ENCODE measurements around the gene ELK4. TPM values are rescaled to one million over a fixed set of nuclear protein-coding genes. Genes with fewer than 3 reads are reported as not detected.

ELK4 gene
- total and polyA plus RNA-seq, 2 experiments from 2014 or later, result 5.1 to 19.7 TPM

DNA sequence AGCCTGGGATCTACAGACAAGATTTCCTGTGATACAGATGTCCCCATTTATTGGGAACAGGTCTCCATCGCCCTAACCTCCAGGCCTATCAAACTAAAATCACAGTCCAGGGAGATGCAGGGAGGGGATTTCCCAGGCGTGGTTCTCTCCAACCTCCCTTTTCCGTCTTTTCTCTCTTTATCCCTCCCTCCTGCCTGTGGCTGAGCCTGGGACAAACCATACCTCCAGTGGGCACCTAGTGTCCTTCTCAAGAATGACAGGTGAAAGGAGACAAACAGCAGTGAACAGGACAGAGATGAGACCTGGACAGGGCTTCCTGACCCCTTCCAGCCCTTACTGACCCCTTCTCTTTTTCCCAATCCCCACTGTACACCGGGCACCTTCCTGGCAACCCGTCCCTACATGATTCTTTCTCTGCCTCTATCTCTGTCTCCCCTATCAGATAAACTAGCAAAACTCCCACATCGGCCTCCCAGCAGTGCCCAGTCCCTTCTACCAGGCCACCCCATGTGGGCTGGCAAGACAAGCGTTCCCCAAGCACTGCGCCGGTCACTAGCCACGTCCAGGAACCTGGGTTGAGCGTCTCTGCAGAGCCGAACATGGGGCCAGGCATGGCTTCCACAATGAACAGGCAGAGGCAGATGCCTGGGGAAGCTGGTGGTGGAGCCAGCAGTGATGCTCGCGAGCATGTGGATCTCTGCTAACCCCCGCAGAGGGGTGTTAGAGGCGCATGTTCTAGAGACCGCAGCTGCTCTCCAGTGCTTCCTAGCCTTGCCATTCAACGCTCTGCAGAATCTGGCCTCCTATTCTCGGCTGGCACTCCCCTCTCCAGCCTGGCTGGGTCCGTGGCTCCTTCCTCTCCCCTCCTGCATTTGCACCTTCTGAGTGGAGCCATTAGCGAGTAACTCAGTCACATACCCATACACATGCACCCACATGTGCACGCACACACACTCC, 54.7 kb downstream of the ELK4 start:
- peaks cover 7% of the 10 kb centered on the region; the same call in 1 of the 2 replicates for H3K27me3 ChIP-seq (ENCODE audit: insufficient read depth)
- Mint-ChIP-seq H3K4me3 (no peak overlapping the region), H3K36me3 (ENCODE audit: low read depth) (no peaks in the 10 kb centered on the region), H3K27ac (no peak overlapping the region), H3K27me3 (ENCODE audit: insufficient read depth, low read depth, poor library complexity) (peaks cover 18% of the 10 kb centered on the region), H3K4me1 (peaks cover 18% of the 10 kb centered on the region), H3K9me3 (no peaks in the 10 kb centered on the region)
- no peak overlapping the region for H2AFZ ChIP-seq
- H3K36me3 ChIP-seq (ENCODE audit: insufficient read depth), result no peaks in the 10 kb centered on the region
- no peaks in the 10 kb centered on the region for H4K20me1 ChIP-seq (replicated peaks; ENCODE audit: insufficient read depth)
- H3K4me3 ChIP-seq, result no peak overlapping the region
- ATAC-seq (peak; percentile 33; the same call in 2 of the 3 replicates), DNase-seq (ENCODE audit: low spot score) (peak; percentile 13)
- H3F3A ChIP-seq (replicated peaks; ENCODE audit: low read depth), result no peaks in the 10 kb centered on the region
- no peak overlapping the region for H3K27ac ChIP-seq (ENCODE audit: low read depth)
- no peaks in the 10 kb centered on the region for H3K9me2 ChIP-seq (ENCODE audit: insufficient read depth)
- H3K4me1 ChIP-seq (ENCODE audit: insufficient read depth), result no peaks in the 10 kb centered on the region
- TF ChIP-seq, protein P1, sequence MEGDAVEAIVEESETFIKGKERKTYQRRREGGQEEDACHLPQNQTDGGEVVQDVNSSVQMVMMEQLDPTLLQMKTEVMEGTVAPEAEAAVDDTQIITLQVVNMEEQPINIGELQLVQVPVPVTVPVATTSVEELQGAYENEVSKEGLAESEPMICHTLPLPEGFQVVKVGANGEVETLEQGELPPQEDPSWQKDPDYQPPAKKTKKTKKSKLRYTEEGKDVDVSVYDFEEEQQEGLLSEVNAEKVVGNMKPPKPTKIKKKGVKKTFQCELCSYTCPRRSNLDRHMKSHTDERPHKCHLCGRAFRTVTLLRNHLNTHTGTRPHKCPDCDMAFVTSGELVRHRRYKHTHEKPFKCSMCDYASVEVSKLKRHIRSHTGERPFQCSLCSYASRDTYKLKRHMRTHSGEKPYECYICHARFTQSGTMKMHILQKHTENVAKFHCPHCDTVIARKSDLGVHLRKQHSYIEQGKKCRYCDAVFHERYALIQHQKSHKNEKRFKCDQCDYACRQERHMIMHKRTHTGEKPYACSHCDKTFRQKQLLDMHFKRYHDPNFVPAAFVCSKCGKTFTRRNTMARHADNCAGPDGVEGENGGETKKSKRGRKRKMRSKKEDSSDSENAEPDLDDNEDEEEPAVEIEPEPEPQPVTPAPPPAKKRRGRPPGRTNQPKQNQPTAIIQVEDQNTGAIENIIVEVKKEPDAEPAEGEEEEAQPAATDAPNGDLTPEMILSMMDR (conservative IDR thresholded peaks at IDR 0.05; ENCODE audit: low read depth in 2 of 2), result no peak
- TF ChIP-seq STAT1 (IDR thresholded peaks at IDR 0.05; ENCODE audit: unreplicated experiment), result no peak
- TF ChIP-seq, protein P2, sequence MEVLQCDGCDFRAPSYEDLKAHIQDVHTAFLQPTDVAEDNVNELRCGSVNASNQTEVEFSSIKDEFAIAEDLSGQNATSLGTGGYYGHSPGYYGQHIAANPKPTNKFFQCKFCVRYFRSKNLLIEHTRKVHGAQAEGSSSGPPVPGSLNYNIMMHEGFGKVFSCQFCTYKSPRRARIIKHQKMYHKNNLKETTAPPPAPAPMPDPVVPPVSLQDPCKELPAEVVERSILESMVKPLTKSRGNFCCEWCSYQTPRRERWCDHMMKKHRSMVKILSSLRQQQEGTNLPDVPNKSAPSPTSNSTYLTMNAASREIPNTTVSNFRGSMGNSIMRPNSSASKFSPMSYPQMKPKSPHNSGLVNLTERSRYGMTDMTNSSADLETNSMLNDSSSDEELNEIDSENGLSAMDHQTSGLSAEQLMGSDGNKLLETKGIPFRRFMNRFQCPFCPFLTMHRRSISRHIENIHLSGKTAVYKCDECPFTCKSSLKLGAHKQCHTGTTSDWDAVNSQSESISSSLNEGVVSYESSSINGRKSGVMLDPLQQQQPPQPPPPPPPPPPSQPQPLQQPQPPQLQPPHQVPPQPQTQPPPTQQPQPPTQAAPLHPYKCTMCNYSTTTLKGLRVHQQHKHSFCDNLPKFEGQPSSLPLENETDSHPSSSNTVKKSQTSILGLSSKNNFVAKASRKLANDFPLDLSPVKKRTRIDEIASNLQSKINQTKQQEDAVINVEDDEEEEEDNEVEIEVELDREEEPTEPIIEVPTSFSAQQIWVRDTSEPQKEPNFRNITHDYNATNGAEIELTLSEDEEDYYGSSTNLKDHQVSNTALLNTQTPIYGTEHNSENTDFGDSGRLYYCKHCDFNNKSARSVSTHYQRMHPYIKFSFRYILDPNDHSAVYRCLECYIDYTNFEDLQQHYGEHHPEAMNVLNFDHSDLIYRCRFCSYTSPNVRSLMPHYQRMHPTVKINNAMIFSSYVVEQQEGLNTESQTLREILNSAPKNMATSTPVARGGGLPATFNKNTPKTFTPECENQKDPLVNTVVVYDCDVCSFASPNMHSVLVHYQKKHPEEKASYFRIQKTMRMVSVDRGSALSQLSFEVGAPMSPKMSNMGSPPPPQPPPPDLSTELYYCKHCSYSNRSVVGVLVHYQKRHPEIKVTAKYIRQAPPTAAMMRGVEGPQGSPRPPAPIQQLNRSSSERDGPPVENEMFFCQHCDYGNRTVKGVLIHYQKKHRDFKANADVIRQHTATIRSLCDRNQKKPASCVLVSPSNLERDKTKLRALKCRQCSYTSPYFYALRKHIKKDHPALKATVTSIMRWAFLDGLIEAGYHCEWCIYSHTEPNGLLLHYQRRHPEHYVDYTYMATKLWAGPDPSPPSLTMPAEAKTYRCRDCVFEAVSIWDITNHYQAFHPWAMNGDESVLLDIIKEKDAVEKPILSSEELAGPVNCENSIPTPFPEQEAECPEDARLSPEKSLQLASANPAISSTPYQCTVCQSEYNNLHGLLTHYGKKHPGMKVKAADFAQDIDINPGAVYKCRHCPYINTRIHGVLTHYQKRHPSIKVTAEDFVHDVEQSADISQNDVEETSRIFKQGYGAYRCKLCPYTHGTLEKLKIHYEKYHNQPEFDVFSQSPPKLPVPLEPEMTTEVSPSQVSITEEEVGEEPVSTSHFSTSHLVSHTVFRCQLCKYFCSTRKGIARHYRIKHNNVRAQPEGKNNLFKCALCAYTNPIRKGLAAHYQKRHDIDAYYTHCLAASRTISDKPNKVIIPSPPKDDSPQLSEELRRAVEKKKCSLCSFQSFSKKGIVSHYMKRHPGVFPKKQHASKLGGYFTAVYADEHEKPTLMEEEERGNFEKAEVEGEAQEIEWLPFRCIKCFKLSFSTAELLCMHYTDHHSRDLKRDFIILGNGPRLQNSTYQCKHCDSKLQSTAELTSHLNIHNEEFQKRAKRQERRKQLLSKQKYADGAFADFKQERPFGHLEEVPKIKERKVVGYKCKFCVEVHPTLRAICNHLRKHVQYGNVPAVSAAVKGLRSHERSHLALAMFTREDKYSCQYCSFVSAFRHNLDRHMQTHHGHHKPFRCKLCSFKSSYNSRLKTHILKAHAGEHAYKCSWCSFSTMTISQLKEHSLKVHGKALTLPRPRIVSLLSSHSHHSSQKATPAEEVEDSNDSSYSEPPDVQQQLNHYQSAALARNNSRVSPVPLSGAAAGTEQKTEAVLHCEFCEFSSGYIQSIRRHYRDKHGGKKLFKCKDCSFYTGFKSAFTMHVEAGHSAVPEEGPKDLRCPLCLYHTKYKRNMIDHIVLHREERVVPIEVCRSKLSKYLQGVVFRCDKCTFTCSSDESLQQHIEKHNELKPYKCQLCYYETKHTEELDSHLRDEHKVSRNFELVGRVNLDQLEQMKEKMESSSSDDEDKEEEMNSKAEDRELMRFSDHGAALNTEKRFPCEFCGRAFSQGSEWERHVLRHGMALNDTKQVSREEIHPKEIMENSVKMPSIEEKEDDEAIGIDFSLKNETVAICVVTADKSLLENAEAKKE (CRISPR knock-in tag; IDR thresholded peaks at IDR 0.05), result no peak
- TF ChIP-seq EZH2 (IDR thresholded peaks at IDR 0.05; ENCODE audit: low read depth, unreplicated experiment), result no peak
- TF ChIP-seq ZNF331 (CRISPR knock-in tag; IDR thresholded peaks at IDR 0.05; ENCODE audit: low read depth), result no peak
- TF ChIP-seq JUNB (IDR thresholded peaks at IDR 0.05; ENCODE audit: unreplicated experiment), result no peak
- no peak for TF ChIP-seq ZNF114 (CRISPR knock-in tag; IDR thresholded peaks at IDR 0.05)
- TF ChIP-seq, protein P3, sequence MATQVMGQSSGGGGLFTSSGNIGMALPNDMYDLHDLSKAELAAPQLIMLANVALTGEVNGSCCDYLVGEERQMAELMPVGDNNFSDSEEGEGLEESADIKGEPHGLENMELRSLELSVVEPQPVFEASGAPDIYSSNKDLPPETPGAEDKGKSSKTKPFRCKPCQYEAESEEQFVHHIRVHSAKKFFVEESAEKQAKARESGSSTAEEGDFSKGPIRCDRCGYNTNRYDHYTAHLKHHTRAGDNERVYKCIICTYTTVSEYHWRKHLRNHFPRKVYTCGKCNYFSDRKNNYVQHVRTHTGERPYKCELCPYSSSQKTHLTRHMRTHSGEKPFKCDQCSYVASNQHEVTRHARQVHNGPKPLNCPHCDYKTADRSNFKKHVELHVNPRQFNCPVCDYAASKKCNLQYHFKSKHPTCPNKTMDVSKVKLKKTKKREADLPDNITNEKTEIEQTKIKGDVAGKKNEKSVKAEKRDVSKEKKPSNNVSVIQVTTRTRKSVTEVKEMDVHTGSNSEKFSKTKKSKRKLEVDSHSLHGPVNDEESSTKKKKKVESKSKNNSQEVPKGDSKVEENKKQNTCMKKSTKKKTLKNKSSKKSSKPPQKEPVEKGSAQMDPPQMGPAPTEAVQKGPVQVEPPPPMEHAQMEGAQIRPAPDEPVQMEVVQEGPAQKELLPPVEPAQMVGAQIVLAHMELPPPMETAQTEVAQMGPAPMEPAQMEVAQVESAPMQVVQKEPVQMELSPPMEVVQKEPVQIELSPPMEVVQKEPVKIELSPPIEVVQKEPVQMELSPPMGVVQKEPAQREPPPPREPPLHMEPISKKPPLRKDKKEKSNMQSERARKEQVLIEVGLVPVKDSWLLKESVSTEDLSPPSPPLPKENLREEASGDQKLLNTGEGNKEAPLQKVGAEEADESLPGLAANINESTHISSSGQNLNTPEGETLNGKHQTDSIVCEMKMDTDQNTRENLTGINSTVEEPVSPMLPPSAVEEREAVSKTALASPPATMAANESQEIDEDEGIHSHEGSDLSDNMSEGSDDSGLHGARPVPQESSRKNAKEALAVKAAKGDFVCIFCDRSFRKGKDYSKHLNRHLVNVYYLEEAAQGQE (IDR thresholded peaks at IDR 0.05; ENCODE audit: unreplicated experiment), result no peak
- no peak for TF ChIP-seq EZH2phosphoT487 (IDR thresholded peaks at IDR 0.05; ENCODE audit: unreplicated experiment)
- TF ChIP-seq POLR2AphosphoS5 (IDR thresholded peaks at IDR 0.05; ENCODE audit: low read depth), result no peak
- TF ChIP-seq, protein P4, sequence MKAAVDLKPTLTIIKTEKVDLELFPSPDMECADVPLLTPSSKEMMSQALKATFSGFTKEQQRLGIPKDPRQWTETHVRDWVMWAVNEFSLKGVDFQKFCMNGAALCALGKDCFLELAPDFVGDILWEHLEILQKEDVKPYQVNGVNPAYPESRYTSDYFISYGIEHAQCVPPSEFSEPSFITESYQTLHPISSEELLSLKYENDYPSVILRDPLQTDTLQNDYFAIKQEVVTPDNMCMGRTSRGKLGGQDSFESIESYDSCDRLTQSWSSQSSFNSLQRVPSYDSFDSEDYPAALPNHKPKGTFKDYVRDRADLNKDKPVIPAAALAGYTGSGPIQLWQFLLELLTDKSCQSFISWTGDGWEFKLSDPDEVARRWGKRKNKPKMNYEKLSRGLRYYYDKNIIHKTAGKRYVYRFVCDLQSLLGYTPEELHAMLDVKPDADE (IDR thresholded peaks at IDR 0.05), result no peak
- TF ChIP-seq NANOG (IDR thresholded peaks at IDR 0.05; ENCODE audit: borderline replicate concordance), result no peak
- no peak for TF ChIP-seq CREB1 (CRISPR knock-in tag; IDR thresholded peaks at IDR 0.05; ENCODE audit: low read depth)
- no peak overlapping the region for H3K4me2 ChIP-seq
- H3K79me2 ChIP-seq (replicated peaks; ENCODE audit: insufficient read depth), result no peaks in the 10 kb centered on the region

All from GM23338 (cell line).